SHP77 (cell line): Measurements from ENCODE around the gene MRPL50.

ENCODE experiments used
- DNase-seq, 2 experiments: peaks; one replicate each; lab custom pipeline; 2025; lab: John Stamatoyannopoulos, UW

The MRPL50 gene

DNA sequence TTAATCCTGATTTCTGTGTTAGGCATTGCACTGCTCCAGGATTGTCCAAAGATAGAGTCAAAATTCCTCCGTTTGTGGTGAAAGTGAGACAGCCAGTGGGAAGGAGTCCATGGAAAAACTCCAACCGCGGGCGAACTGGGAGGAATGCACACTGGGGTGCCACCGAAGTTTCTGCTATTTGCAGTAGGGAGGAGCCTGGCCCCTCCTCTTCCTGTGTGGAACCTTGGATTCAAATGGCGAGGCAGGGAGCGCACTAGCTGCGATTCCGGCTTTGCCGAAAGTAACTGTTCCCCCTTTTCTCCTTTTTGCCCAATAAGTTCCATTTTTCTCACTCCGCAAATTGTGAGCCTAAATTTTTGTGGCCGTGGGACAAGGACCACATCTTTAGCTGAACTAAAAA is 22.9 kb downstream of the MRPL50 start:
- DNase-seq = no peak

DNA sequence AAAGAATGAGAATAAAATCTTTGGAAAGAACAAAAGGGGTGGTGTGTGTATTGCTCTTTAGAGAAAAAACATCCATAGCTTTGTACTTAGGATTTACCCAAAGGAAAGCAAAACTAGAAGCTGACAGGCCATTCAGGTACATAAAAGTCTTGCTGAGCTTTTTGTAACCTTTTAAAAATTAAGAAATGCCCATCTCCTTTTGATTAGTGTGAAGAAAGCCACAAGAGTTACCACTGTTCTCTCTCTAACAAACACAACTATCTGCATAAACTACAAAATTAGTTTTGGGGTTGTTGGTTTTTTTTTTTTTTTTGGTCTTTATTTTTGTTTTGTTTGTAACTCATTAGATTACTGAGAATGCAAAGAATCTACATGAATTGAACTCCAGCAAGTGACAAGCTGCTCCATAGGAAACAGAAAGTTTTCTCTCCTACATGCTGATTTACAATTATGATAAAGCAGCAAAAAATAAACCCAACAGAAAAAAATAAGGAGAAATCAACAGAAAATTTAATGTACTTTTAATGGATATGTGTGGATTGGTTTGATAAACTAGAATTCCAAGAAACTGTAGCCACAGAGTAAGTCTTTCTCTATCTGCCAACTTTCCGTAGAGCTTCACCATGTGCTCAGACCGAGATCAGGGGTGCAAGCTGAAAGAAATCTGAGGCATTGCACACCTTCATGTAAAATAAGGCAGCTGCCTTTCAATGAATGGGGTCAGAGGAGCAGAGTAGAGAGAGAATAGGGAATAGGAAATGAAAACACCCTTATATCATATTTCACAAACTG is 25.9 kb downstream of the MRPL50 start:
- no peak for DNase-seq

DNA sequence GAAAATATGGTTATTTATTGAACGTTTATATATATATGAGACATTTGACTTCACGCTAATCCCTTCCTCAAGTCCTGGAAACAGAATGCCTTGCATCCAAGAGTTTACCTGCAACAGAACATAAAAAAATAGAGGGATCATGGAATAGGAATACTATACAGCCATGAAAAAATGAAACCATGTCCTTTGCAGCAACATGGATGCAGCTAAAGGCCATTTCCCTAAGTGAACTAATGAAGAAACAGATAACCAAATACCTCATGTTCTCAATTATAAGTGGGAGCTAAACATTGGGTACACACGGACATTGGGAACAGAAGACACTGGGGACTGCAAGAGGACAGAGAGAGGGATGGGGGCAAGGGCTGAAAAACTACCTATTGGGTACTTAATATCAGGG is 26.6 kb downstream of the MRPL50 start:
- DNase-seq = no peak

DNA sequence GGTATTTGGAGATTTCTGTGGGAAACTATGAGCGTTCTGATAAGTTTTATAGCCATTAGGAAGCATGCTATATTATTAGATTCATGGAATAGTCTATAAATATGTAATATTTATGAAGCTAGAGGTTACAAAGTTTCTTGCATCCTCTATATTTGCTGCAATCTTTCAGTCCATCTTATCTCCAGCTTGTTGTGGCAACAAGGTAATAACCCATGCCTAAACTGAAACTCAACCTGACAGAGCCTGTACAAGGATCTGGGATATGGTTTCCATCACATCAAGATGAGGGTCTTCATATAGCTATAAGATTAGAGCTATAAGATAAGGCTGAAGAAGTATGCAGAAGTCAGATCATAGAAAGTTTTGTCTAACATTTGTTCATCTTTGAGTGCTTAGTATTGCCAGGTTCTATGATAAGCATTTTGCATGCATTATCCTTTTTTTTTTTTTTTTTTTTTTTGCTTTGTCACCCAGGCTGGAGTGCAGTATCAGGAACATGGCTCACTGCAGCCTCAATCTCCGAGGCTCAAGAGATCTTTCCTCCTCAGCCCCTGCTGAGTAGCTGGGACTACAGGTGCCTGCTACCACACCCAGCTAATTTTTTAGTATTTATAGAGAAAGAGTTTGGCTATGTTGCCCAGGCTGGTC is 28.4 kb downstream of the MRPL50 start:
- no peak for DNase-seq

DNA sequence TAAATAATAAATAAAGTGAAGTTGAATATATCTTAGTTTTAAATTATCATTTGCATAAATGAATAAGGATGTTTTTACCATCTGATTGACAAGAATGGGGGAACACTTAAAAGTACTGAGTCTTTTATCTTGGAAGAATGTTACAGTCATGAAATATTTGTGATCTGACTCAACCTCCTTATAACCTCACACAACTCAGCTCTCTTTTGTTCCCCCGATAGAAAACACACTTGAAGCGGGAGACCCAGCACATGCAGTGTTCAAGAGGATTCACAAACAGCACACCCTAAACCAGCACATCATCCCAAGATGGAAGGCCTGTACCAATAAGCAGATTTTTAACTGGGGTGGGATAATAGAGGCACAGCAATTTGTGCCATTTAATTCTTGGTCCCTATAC is 29.1 kb downstream of the MRPL50 start:
- DNase-seq = no peak

DNA sequence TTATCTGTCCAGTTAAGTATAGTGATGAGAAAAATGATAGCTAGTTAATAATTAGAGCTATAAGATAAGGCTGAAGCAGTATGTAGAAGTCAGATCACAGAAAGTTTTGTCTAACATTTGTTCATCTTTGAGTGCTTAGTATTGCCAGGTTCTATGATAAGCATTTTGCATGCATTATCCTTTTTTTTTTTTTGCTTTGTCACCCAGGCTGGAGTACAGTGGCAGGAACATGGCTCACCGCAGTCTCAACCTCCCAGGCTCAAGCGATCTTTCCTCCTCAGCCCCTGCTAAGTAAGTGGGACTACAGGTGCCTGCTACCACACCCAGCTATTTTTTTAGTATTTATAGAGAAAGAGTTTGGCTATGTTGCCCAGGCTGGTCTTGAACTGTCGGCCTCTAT is 31.1 kb downstream of the MRPL50 start:
- DNase-seq = no peak

DNA sequence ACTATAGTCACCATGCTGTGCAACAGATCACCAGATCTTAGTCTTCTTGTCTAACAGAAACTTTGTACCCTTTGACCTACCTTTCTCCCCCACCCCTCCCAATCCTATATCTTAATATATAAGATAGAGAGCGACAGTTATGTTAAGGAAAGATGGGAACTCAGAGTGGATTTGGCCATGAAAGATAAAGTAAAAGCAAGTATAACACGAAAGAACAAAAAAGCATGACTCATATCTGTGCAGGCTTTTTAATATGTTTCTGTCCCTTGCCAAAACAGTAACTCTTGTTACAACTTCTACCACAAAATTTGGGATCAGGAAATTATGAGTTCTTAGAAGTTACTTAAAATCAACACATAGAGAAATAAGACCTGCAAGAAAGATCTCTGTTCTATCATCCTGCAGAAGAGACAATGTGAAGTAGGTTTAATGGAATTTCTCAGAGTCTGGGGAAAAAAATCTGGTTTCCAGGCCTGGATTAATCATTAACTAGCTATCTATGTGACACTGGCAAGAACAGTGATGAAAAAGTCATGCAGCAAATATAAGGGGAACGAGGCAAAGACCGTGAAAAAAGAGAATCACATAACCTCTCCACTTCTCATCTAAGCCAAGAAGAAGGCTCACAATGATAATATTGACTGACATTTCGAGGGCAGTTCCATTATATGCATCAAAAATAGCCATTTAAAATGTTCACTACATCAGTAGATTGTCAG is 32.2 kb downstream of the MRPL50 start:
- DNase-seq = no peak

DNA sequence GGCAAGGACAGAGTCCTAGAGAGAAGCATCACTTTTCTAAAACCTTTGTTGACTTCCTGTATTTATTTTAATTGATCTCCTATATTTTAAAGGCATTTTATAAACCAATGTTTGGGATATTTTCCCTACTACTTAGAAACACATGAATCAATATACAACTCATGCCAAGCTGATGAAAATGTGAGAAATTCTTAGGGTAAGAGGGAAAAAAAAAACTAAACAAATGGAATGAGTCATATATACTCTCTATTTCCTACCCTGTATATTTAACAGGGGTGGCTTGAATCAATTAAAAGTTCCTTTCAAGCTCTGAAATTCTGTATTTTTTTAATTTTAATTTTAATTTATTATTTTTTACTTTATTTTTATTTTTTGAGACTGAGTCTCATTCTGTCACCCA is 33.2 kb downstream of the MRPL50 start:
- no peak for DNase-seq

DNA sequence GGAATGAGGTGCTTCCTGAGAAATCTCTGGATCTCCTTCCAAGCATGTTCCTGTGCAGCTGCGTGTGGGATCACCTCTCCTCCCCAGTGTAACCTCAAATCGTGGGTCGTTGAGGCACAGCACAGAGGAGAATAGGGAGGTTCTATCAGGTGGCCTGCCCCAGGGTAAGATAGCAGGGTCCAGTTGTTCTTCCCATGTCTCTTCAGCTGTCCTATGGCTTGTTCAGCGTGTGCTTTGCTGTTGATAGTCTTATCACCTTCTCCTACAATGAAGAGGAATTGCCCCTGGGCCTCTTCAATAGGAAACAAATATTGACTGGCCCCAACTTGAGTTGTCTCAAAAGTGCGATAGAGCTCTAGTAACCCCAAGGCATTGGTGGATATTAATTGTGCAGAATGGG is 36.0 kb downstream of the MRPL50 start:
- no peak for DNase-seq

DNA sequence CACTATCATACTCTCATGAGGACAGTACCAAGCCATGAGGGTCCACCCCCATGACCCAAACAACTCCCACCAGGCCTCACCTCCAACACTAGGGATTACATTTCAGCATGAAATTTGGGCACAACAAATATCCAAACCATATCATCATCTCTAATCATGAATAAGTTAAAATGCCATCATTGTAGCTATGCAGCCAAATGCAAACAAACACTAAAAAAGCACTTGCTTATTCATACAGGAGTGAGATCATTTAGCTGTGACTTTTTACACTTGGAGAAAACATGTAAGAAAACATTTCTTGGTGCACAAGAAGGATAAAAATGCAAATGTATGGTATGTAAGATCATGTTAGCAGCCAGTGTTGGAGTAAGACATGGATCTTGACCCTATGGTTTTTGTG is 37.8 kb downstream of the MRPL50 start:
- DNase-seq = no peak

DNA sequence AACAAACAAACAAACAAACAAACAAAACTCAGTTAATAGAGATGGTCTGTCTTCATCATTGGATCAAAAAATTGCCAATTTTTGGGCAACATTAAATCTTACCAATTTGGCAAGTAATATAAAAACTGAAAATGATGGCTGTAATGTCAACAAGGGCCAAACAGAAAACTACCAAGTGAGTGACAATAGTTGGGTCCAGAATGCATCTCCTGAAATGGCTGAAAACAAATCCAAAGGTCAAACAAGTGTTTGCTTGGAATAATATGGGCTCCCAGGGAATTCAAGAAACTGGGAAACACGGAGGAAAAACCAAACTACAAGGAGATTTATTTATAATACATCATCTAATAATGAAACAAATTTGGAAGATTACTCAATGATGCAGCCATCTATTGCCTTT is 38.7 kb downstream of the MRPL50 start:
- DNase-seq = no peak

DNA sequence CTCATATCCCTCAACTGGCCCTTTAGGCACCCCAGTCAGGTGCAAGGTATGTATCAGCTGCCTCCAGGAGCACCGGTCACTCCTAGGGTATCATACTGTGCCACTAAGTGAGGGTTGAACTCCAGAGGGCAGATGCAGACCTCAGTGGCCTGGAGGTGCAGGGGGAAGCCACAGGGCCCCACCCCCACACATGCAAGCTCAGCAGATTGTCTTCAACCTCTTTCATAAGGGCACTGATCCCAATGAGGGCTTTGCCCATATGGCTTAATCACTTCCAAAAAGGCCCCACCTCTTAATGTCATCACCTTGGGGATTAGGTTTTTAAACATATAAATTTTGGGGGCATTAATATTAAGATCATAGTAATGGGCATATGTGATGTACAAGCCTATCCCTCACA is 41.8 kb downstream of the MRPL50 start:
- DNase-seq = no peak

DNA sequence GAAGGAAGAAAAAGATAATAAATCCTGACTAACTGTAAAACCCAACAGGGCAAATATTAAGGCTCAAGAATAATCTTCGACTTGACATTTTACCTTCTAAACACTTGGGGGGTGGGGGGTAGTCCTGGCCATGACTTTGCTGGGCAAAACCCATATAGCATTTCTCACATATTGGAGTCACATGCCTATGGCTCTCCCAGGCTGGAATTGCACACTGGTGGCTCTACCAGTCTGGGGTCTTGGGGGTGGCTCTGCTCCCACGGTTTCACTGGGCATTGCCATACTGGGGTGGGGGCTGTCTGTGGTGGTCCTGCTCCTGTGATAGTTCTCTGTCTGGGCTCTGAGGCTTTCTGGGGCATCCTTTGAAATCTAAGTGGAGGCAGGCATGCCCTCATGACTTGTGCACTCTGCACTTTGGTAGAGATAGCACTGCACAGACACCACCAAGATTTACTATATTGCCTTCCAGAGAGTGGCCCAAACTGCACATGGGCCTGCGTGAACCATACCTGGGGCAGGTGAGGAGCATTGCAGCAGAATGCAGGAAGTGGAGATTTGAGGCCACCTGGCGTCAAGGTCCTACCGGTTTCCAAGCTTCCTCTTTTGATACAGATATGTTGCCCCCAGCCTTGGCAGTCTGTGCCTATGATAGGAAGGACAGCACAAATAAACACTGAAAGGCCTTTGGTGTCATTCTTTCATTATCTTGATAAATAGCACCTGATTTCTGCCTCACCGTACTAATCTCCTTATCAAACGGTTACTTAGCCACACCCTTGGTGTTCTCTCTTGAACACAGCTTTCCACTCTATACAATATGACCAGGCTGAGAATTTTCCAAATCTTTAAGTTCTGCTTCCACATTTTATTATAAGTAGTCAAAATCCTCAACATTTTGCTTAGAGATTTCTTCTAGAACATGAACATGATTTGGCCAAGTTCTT is 43.4 kb downstream of the MRPL50 start:
- no peak for DNase-seq

DNA sequence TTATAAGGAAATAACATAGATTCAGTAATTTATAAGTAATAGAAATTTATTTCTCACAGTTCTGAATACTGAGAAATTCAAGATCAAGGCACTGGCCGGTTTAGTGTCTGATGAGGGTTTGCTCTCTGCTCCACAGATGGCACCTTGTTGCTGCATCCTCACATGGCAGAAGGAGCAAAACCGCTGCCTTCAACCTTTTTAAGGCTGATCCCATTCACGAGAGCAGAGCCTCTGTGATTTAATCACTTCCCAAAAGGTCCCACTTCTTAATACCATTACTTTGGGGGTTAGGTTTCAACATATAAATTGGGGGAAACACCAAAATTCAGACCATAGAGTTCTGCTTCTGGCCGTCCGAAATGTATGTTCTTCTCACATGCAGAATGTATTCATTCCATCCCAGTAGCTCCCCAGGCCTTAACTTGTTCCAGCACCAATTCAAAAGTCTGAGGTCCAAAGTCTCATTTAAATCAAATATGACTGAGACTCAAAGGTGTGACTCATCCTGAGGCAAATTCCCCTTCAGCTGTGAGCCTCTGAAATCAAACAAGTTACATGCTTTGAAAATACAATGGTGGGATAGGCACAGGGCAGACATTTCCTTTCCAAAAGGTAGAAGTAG is 44.2 kb downstream of the MRPL50 start:
- DNase-seq = no peak

DNA sequence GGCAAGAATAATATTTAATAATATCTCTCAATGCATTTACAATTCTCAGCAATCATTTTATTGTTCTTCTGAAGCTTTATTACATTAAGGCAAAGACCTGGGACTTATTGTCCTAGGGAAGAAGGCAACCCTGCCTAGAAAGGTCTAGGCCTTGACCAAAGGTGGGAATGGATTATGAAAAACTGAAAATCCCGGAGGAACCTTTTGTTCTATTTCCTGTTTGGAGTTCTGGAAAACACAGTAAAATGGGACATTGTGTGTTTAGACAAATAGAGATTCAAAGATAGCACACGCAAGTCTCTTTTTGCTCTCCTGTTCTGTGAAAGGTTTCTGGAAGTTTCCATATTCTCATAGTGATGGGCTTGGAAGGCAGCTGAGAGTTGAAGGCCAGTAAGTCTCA is 44.7 kb downstream of the MRPL50 start:
- no peak for DNase-seq

DNA sequence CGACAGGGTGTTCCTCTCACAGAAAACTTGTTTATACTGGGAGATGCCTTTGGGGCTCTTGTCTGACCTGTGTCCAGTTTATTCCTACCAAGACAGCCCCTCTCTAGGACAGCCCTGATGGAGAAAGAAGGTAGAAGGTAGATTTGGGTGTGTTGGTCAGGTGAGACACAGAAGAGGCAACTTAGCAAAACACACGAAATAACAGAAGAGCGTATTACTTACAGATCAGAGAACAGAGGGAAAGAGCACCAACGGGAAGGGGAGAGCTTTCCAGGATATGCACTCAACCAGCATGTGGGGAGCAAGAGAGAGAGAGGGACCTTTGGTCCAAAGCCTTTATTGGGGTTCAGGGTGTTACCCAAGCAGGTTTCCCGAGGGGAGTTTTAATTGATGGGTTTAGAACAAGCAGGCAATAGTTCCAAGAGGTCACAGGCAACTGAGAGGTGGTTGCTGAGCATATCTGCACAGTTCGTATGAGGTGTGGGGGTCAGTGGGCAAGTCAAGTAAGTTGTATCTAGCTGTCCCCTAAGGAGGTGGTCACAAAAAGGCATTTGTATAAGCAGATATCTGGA is 45.4 kb downstream of the MRPL50 start:
- no peak for DNase-seq

DNA sequence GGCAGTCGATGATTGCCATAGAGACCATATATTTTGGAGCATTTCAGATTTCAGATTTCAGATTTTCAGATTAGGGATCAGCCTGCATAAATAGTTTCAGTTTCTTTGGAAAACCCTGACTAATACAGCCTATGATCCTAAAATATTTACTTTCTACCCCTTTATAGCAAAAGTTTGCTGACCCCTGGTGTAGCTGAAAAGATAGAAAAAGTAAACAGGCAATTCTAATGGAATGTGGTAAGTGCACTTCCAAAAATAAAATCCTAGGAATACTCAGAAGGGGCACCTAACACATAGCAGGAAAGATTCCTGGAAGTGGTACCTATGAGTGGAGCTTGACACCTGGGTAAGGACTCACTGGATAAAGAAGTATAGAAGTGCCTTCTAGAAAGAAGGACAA is 48.1 kb downstream of the MRPL50 start:
- DNase-seq = no peak

DNA sequence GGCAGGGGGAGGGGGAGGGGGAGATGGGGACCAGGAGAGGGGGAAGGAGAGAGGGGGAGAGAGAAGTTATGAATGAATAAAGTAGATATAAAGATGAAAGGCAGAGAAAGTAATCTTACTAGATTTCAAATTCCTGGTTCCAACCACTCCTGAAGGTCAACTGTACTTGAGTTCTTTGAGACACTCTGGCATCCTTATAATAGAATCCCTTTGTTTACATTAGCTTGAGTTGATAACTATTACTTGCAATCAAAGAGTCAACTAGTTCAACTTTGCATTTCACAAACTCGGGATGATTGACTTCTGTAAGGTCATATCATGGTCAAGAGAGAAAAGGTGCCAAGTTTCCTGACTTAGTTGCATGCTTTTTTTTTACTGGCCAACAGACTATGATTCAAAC is 55.8 kb downstream of the MRPL50 start:
- DNase-seq = no peak

DNA sequence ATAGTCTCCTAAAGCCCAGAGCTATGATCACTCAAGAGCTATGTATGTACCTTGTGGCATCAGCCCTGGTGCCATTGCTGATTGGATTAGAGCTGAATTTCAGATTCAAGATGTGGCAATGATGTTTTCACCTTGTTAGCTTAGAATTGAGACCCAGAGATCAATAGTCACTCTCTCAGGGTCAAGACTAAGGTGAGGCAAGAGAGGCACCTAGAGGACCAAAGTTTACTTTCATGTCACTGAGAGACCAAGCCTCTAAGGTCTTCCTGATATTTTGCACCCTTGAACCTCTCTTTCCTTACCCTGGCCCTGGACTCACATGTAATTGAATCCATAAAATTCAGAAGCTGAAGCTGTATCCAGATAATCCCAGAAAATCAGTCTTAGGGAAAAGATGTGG is 56.5 kb downstream of the MRPL50 start:
- no peak for DNase-seq
